NB4 (cell line): ENCODE measurements around the gene AMBRA1.

Experiments used
- CTCF ChIP-seq: IDR thresholded peaks from one replicate; pipeline ENCODE4 v1.5.1; 2012; ENCODE audit warnings: low read depth, low read length
- POLR2A ChIP-seq: IDR thresholded peaks from 2 replicates; pipeline ENCODE4 v1.6.1; 2011; ENCODE audit warnings: mild to moderate bottlenecking; ENCODE audit not compliant: insufficient read length; ENCODE audit errors: extremely low read depth
- TF ChIP-seq, protein P1 (sequence below): IDR thresholded peaks from 2 replicates; pipeline ENCODE4 v1.6.1; 2011; ENCODE audit warnings: low read depth, low read length

DNA sequence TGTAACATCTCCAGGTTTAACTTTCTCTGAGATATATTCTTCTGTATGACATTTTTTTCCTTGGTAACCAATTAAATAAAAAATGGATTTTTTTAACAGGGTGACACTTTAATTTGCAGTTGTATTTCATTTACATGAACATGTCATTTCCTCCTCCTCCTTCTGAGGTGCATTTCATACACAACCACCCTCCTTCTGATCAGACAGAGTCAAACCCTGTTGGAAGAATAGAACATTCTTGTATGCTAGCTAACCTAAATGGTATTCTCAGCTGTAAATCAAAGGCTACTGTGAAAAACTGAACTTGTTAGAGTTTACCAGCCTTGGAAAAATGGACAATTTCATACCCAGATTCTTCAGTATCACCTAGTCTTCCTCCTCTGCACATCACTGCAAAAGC lies 149.5 kb downstream of the AMBRA1 start:
- TF ChIP-seq POLR2A (no peak), CTCF (no peak)
- TF ChIP-seq, protein P1, sequence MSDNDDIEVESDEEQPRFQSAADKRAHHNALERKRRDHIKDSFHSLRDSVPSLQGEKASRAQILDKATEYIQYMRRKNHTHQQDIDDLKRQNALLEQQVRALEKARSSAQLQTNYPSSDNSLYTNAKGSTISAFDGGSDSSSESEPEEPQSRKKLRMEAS, result no peak
